SU-DHL-6 (cell line): ENCODE measurements around the gene NGLY1.

ENCODE experiments used
- EZH2phosphoT487 ChIP-seq: fragments of 200-600 bp; sonication (generic), shearing (Covaris generic); conservative IDR thresholded peaks from 2 replicates; pipeline ENCODE4 v1.6.1; 2018; ENCODE audit warnings: mild to moderate bottlenecking, antibody characterized with exemption, low read length, moderate library complexity, mixed read lengths
- TF ChIP-seq, protein P1 (sequence below): fragments of 200-600 bp; sonication (generic); IDR thresholded peaks from one replicate; pipeline ENCODE4 v1.5.1; 2017; ENCODE audit warnings: antibody characterized with exemption, mild to moderate bottlenecking, low read length, moderate library complexity; ENCODE audit not compliant: insufficient read depth, poor library complexity, severe bottlenecking

DNA sequence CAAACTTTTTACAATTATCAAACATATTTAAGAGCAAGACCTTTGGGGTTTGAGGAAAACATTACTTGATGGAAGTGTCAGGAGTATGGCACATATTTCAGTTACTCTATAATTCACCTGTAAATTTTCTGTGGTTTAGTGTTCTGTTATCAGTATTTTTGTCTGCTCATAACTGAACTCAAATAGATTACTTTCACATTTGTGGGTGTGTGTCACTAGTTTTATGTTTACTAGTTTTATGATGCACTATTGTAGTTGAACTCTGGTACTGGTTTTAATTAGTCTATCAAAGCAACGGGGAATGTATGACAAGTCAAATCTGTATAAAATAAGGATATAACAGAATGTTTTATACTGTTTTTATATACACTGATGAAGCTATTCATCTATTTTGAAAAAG lies 33.9 kb upstream of the NGLY1 start:
- TF ChIP-seq, protein P1, sequence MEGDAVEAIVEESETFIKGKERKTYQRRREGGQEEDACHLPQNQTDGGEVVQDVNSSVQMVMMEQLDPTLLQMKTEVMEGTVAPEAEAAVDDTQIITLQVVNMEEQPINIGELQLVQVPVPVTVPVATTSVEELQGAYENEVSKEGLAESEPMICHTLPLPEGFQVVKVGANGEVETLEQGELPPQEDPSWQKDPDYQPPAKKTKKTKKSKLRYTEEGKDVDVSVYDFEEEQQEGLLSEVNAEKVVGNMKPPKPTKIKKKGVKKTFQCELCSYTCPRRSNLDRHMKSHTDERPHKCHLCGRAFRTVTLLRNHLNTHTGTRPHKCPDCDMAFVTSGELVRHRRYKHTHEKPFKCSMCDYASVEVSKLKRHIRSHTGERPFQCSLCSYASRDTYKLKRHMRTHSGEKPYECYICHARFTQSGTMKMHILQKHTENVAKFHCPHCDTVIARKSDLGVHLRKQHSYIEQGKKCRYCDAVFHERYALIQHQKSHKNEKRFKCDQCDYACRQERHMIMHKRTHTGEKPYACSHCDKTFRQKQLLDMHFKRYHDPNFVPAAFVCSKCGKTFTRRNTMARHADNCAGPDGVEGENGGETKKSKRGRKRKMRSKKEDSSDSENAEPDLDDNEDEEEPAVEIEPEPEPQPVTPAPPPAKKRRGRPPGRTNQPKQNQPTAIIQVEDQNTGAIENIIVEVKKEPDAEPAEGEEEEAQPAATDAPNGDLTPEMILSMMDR = no peak
- no peak for TF ChIP-seq EZH2phosphoT487
